GM18867 (cell line): ENCODE data around the gene ZNF888.
"Not testable (repeated sequence)": the region's sequence is repeated elsewhere in the genome, so short reads cannot be mapped to it uniquely, and the experiment has no call there.

Experiments used
- ATAC-seq: cut with Tn5 transposase; IDR thresholded peaks from one replicate; pipeline ENCODE4 v1.9.1; 2021; ENCODE audit warnings: mild to moderate bottlenecking, moderate library complexity; ENCODE audit not compliant: unreplicated experiment

ZNF888 gene

DNA sequence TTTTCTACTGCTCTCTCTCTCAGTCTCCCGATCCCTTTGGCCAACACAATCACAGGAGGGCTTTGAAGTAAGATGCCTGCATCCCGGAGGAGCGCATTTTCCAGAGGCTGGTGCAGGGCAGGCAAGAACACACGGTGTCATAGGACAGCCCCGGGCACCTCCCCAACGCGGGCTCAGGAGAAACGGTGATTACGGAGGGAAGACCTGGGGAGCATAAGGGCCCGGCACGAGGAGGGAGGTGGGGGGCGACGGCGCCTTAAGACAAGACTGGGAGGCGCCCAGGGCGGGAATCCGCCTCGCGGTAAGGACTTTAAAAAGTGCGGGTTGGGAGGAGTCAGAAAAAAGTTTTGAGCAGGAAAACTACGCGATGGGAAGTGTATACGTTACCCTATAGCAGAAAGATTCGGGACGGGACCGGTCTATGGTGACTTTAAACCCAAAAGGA is 18.7 kb upstream of the ZNF888 start:
- ATAC-seq = peak; percentile 19

DNA sequence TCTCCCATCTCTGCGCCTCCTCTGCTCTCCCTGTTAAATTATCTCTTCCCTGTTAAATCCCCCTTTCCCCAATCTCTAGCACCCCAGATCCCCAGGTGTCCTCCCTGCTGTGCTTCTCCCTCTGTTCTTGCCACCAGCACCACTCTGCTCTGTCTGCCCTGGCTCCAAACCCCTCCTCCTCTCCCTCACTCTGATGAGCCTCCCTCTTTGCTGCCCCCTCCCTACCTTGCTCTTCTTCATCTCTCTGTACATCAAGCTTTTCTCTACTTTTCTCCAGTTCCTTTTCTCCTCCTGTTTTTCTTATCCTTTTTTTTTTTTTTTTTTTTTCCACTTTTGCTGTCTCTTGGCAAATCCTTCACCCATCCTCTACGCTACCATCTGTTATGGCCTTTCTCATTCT is 18.3 kb upstream of the ZNF888 start:
- not testable (repeated sequence) for ATAC-seq

DNA sequence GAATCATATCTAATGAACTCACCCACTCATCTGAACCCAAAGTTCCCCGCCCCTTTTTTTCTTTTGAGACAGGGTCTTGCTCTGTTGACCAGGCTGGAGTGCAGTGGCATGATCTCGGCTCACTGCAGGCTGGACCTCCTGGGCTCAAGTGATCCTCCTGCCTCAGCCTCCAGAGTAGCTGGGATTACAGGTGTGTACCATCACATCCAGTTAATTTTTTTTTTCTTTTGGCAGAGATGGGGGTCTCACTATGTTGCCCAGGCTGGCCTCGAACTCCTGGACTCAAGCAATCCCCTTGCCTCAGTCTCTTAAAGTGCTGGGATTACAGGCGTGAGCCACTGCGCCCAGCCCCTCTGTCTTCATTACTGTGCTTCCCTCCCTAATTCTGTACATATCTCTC is 17.7 kb upstream of the ZNF888 start:
- not testable (repeated sequence) for ATAC-seq

DNA sequence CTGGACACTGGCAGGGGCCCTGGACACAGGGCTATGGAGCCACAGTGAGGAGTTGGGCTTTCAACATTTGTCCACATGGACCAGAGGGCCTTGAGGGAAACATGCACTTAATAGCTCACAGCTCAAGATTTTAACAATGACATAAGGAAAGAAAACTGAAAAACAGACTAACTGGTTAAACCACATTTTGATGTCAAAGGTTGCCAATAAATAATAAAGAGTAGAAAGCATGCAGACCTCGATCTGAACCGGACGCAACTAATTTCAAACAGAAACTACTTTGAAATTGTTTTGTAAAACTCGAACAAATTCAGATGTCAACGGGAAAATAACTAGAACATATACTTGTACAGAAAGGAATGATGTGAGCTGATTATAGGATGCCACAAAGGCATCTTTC is 15.5 kb upstream of the ZNF888 start:
- no peak for ATAC-seq

DNA sequence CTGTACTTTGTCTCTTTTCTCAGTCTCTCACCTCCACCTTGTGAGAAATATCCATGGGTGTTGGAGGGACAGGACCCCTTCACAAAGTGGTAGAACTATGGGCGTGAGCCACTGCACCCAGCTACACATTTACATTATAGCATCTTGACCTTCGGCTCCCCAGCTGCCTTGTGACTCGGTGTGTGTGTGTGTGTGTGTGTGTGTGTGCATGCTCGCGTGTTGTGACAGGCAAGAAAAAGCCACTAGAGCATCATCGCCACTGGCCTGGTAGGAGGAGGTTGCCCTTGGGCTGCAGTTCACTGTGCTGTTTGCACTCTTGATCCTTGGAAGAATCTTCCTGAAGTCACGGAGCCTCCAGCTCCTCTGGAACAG is 13.7 kb upstream of the ZNF888 start:
- ATAC-seq = no peak

DNA sequence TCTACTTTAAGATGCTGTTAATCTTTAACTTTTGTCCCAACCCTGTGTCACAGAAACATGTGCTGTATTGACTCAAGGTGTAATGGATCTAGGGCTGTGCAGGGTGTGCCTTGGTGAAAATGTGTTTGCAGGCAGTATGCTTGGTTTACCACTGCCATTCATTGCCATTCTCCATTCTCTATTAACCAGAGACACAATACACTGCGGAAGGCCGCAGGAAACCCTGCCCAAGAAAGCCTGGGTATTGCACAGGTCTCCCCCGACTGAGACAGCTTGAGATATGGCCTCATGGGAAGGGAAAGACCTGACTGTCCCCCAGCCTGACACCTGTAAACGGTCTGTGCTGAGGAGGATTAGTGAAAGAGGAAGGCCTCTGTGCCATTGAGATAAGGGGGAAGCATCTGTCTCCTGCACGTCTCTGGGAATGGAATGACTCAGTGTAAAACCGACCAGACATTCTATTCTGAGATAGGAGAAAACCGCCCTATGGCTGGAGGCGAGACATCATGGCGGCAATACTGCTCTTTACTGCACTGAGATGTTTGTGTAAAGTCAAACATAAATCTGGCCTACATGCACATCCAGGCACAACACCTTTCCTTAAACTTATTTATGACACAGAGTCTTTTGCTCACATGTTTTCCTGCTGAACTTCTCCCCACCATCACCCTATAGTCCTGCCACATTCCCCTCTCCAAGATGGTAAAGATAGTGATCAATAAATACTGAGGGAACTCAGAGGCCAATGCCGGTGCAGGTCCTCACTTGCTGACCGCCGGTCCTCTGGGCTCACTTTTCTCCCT is 13.1 kb upstream of the ZNF888 start:
- ATAC-seq = no peak

DNA sequence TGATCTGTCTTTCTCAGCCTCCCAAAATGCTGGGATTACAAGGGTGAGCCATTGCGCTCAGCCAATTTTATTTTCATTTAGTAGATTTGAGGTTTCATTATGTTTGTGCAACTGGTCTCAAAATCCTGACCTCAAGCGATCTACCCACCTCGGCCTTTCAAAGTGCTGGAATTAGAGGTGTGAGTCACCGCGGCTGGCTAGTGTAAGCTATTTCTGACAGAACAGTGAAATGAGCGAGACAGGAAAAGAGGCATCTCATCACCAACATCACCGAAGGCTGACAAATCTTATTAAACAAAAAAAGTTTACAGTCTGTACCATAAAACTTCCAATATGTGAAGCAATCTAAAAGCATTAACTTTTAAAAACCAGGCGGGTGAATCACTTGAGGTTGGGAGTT is 12.2 kb upstream of the ZNF888 start:
- no peak for ATAC-seq

DNA sequence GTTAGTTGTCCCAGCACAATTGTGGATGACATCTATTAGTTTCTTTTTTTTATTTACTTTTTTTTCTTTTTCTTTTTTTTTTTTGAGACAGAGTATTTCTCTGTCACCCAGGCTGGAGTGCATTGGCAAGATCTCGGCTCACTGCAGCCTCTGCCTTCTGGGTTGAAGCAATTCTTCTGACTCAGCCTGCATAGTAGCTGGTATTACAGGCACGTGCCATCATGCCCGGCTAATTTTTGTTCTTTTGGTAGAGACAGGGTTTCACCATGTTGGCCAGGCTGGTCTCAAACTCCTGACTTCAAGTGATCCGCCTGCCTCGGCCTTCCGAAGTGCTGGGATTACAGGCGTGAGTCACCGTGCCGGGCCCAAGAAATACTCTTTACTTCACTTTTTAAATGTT is 1.4 kb upstream of the ZNF888 start:
- not testable (repeated sequence) for ATAC-seq

DNA sequence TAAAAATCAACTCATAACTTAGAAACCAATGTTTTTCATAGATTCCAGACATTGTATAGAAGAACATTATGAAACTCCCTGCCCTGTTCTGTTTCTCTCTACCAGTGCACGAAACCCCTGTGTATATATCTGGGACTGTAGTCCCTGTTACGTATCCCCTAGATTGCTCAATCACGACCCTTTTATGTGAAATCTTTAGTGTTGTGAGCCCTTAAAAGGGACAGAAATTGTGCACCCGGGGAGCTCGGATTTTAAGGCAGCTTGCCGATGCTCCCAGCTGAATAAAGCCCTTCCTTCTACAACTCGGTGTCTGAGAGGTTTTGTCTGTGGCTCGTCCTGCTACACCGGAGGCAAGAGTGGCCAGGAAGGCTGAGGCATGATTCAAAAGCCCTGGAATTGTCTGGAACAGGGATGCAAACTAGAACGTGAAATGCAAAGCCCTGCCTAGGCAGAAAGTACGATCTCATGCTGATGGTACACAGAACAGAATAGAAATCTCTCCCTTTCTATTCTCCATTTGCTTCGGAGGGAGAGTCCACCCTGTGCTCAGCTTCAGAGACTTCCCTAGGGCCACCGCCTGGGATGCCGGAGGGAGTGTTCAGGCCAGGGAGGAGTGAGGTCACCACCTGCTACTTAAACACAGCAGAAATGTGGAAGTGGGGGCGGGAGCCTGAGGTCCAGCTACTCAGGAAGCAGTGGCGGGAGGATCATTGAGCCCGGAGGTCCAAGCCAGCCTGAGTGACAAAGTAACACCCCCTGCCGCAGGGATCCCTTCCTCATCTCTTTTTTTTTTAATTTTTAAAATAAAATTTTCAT is 758 bp upstream of the ZNF888 start:
- ATAC-seq = peak; percentile 12

DNA sequence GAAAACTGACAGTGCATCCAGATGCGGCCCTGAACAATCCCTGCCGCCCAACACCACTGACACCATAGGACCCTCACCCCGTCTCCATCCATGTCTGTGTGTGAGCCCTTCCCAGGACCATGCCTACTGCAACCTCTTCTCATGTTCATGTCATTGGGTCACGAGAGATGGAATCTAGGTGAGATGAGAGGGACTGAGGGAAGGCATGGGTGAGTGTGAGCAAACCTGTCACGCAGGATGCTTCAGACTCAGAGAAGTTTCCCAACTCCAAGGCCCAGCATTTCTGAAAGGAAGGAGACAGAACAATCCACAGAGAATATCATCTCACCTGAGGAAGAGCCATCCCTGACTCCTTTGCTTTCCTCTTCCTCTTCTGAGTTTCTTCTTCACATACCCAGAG is 5.7 kb downstream of the ZNF888 start:
- no peak for ATAC-seq

DNA sequence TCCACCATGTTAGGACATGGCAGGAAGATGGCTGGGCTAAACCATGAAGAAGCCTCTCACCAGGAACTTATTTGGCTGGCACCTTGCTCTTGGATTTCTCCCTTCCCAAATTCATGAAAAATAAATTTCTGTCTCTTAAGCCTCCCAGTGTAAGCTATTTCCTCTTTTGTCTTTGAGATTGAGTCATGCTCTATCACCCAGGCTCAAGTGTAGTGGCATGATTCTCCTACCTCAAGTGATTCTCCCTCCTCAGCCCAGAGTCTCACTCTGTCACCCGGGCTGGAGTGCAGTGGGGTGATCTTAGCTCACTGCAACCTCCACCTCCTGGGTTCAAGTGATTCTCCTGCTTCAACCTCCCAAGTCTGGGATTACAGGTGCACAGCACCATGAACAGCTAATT is 12.6 kb downstream of the ZNF888 start:
- ATAC-seq = no peak

DNA sequence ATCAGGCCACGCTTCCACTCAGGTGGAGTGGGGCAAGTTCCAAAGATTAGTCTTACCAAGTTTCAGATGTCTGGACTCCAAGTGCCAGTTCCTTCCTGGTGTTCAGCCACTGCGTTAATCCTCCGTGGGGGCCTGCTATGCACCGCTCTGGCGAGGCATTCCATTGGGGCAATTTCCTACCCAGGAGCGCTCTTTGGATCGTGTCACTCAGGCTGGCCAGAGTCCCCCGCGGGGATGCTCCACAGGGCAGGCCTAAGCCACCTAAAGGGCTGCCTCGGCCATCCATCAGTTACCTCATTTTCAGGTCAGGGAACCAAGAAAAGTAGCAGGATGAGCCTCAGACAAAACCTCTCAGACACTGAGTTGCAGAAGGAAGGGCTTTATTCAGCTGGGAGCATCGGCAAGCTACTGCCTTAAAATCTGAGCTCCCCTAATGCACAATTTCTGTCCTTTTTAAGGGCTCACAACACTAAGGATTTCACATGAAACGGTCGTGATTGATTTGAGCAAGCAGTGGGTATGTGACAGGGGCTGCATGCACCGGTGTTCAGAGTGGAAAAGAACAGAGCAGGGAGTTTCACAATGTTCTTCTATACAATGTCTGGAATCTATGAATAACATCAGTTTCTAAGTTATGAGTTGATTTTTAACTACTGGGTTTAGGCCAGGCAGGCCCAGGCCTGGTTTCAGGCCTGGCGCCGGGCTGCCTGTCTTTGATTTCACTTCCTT is 19.0 kb downstream of the ZNF888 start:
- ATAC-seq = not testable (repeated sequence)

DNA sequence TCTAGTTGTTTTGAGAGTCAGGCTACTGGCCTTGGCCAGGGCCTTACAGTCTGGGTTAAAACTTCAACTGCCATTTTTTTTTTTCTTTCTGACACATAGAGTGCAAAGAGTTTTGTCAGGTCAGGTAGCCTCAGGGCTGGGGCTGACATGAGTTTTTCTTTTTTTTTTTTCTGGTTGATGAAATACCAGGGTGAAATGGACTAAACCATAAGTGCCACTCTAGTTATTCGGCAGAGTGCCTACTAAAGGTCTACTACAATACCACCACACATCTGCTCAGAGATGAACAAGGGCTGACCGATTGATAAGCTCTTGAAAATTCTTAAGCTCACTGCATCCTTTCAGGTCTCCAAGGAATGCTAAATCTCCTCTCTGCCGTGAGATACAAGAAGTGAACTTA is 21.4 kb downstream of the ZNF888 start:
- ATAC-seq = no peak

DNA sequence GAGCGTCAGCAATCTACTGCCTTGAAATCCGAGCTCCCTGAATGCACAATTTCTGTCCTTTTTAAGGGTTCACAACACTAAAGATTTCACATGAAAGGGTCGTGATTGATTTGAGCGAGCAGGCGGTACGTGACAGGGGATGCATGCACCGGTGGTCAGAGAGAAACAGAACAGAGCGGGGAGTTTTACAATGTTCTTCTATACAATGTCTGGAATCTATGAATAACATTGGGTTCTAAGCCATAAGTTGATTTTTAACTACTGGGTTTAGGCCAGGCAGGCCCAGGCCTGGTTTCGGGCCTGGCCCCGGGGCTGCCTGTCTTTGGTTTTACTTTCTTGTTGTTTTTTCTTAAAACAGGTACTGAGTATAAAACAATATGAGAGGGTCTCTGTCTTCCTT is 24.6 kb downstream of the ZNF888 start:
- not testable (repeated sequence) for ATAC-seq

DNA sequence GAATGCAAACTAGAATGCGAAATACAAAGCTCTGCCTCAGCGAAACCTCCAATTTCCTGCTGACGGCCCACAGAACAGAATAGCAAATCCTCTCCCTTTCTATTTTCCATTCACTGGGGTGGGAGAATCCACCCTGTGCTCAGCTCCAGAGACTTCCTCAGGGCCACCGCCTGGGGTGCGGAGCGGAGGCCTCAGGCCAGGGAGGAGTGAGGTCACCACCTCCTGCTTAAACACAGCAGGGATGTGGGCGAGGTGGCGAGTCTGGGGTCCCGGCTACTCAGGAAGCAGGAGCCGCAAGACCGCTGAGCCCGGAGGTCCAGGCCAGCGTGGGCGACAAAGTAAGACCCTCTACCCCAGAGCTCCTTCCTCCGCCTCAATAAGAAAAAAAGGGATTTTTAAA is 25.1 kb downstream of the ZNF888 start:
- ATAC-seq = no peak

DNA sequence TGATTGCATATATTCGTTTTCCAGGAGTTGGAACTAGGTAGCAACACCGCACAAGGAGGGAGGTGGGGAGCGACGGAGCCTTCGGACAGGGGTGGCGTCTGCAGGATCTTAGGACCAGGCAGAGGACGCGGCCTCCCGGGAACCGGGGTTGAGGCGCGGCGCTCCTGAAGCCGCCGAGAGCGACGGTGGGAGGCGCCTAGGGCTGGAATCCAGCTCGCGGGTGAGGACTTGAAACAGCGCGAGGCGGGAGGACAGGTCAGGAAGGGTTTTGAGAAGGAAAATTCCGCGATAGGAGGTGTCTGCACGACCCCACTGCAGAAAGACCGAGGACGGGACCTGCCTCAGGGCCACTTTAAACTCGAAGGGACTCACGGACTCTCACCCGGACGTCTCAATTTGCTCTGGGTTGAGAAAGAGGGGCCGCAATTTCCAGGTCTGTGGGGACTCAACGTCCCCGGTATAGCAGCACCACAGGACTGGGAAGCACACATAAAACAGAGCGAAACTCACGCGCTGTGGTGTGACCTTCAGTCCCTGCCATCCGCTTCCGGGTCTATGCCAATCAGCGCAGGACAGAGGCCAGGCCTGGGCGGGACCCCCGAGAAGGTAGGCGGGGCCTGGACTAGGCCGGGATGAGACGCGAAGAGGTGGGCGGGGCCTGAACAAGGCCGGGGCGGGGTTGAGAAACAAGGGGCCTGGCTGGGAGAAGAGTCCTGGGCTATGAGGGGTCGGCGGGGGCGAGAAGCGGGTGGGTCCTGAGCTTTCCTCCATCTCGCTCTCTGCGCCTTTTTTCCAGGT is 25.9 kb downstream of the ZNF888 start, which contains the start of gene ZNF320:
Gene ZNF320 (minus strand): TSS at position 498 of the 798 bp plus-strand sequence. CDS start 7,380 bp downstream, outside the sequence.
- peak; percentile 60 for ATAC-seq

DNA sequence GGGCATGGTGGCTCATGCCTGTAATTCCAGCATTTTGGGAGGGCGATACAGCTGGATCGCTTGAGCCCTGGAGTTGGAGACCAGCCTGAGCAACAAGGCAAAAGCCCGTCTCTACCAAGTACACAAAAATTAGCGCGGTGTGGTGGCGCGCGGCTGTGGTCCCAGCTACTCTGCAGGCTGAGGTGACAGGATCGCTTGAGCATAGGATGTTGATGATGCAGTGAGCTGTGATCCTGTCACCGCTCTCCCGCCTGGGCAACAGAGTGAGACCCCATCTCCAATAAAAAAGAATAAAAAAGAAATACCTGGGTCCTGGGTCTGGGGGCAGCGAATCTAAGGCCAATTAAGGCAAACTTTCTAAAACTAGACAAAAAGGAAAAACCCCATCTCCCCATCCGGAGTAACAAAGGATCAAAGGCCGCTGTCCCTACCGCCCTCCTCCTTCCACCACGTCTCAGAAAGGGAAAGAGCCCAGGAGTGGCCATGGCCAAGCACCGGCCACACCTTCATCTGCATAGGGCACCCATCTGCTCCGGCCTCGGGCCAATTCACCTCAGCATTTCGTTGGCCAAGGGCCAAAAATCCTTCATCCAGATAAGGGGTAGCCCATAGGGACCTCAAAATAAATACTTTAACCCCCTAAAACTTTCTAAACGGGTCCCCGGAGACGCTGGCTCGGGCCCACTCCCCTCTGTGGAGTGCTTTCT is 26.6 kb downstream of the ZNF888 start:
- ATAC-seq = no peak

DNA sequence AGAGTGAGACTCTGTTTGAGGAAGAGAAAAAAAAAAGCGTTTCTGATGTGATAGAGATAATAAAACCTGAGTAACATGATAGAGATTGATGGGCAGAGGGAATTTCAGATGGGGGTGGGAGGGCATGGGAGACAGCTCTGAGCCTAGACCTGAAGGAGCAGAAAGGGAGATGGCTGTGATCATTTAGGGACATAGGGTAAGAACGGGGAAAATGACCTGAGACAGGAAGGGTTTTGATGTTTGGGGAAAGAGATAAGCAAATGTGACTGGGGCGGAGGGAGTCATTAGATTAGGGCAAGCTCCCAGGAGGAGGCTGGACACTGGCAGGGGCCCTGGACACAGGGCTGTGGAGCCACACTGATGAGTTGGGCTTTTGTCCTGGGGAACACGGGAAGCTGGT is 31.9 kb downstream of the ZNF888 start:
- ATAC-seq = no peak

DNA sequence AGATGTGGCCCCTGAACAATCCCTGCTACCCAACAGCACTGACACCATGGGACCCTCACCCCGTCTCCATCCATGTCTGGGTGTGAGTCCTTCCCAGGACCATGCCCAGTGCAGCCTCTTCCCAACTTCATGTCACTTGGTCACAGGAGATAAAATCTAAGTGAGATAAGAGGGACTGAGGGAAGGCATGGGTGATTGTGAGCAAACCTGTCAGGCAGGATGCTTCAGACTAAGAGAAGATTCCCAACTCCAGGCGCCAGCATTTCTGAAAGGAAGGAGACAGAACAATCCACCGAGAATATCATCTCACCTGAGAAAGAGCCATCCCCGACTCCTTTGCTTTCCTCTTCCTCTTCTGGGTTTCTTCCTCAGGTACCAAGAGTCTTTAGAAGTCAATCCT is 33.3 kb downstream of the ZNF888 start:
- ATAC-seq = no peak

DNA sequence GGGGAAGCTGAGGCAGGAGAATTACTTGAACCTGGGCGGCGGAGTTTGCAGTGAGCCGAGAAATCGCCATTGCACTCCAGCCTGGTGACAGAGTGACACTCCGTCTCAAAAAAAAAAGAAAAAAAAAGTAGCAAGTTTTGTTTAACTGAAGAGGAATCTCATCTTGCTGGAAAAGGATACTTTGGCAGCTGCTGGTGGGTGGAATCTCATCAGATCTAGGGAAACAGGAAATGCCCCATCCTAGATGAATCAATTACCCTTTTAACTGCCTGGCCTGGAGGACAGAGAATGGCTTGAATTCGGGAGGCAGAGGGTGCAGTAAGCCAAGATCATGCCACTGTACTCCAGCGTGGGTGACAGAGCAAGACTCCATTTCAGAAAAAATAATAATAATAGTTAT is 34.2 kb downstream of the ZNF888 start:
- ATAC-seq = no peak
